Urinary bladder (tissue), 4 donors: Measurements from ENCODE around the gene ADAMTSL3. TPM values are rescaled to one million over a fixed set of nuclear protein-coding genes. Genes with fewer than 3 reads are reported as not detected.
"Not testable (repeated sequence)": the region's sequence is repeated elsewhere in the genome, so short reads cannot be mapped to it uniquely, and the experiment has no call there.

Experiments
- DNase-seq: peaks from one replicate; pipeline ENCODE4 v3.0.0-alpha.2; 2015; ENCODE audit errors: extremely low spot score
- H3K27ac ChIP-seq: one replicate; pipeline ENCODE4 v1.5.1; 2013; ENCODE audit warnings: low read depth, mild to moderate bottlenecking, moderate library complexity
- H3K36me3 ChIP-seq: one replicate; pipeline ENCODE4 v1.6.1; 2013; ENCODE audit warnings: mild to moderate bottlenecking, moderate library complexity; ENCODE audit not compliant: insufficient read depth
- H3K4me1 ChIP-seq: one replicate; pipeline ENCODE4 v1.6.1; 2013; ENCODE audit warnings: mild to moderate bottlenecking, moderate library complexity; ENCODE audit not compliant: insufficient read depth
- H3K4me3 ChIP-seq: one replicate; pipeline ENCODE4 v1.5.1; 2013; ENCODE audit warnings: low read depth, low read length
- WGBS: extraction: QIAGEN DNeasy Blood & Tissue Kit; methylation state at CpG from one replicate; pipeline ENCODE4 v1.1.7; 2013; 5-methylcytosine and 5-hydroxymethylcytosine counted together
- polyA plus RNA-seq: library from polyadenylated mRNA; stranded (reverse); fragments of 200-250 nt; gene quantifications from one replicate; pipeline ENCODE4 v1.2.3, GENCODE V29; 2013
- total RNA-seq: library from RNA; depleted of rRNA; stranded (reverse); fragments of >200 nt; gene quantifications from one replicate; pipeline ENCODE4 v1.2.3, GENCODE V29; 2014
- donor health status: healthy with polysubstance abuse.
- donor health status: healthy.

Gene ADAMTSL3
- total and polyA plus RNA-seq, 2 donors = 14.4 to 56.9 TPM

DNA sequence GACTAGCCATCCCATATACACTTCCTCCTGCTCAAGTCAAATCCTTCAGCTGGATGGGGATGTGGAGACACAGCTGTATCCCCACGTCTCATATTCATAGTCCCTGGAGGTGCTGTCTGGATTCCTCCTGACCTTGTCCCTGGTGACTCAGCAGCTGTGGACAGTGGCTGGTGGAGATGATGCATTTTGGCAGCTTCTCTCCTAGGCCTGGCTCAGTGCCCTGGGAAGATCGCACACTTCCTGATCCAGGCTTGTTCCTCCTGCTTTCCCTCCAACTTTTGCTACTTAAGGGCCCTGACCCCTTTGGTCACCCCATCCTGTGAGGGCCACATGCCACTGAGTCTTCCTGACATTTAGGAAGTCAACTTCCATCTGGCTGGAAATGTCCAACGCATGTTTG, 44.4 kb downstream of the ADAMTSL3 start:
- no peak overlapping the region for H3K4me3 ChIP-seq
- WGBS = 42% methylated on average over 3 of the region's 3 CpGs
- H3K36me3 ChIP-seq = no peaks in the 10 kb centered on the region
- no peak overlapping the region for H3K27ac ChIP-seq
- DNase-seq = no peak
- no peaks in the 10 kb centered on the region for H3K4me1 ChIP-seq

DNA sequence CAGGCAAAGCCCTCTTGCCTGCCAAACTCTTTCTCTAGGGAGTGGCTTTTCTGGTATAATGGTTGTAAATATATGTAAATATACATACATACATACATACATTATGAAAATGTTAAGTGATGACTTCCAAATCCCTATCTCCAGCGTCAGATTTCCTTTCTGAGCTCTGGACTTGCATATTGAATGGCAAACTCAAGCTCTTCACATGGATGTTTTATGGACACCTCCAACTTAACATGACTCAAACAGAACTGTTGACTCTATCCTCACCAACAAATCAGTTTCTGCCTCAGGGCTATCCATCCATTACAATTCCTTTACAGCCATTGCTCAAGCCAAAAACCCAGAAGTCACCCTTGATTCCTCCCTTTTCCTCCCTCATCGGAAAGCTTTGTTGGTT, 45.1 kb downstream of the ADAMTSL3 start:
- Histone ChIP-seq H3K27ac (no peak overlapping the region), H3K36me3 (no peaks in the 10 kb centered on the region), H3K4me3 (no peak overlapping the region), H3K4me1 (no peaks in the 10 kb centered on the region)
- no peak for DNase-seq
- WGBS = 21% methylated on average over 2 of the region's 2 CpGs

DNA sequence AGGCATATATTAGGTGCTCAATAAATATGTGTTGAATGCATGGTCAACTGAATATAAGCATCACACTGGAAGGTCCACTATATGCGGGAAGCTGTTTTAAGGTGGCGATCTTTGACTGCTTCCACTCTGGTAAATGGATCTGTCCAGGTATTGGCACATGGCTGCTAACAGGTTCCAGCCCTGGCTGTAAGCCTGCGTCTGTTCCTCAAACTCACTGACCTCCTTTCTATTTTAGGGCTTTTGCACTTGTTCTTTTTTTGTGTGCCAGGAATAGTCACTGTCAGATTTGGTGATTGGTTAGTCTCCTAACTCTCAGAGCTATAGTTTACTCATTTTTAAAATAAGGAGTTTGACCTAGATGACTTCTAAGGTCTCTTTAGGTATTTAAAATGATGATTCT, 46.2 kb downstream of the ADAMTSL3 start:
- no peaks in the 10 kb centered on the region for H3K4me1 ChIP-seq
- DNase-seq = no peak
- no peak overlapping the region for H3K27ac ChIP-seq
- no peak overlapping the region for H3K4me3 ChIP-seq
- 91% methylated on average over 3 of the region's 3 CpGs for WGBS
- H3K36me3 ChIP-seq = no peaks in the 10 kb centered on the region

DNA sequence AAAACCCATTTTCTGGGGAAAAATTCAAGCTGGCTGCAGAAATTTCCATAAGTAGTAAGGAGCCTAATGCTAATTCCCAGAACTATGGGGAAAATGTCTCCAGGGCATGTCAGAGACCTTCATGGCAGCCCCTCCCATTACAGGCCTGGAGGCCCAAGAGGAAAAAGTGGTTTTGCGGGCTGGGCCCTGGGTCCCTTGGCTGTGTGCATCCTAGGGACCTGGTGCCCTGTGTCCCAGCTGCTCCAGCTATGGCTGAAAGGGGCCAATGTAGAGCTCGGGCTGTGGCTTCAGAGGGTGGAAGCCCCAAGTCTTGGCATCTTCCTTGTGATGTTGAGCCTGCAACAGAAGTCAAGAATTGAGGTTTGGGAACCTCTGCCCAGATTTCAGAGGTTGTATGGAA, 48.4 kb downstream of the ADAMTSL3 start:
- H3K4me3 ChIP-seq, H3K36me3 ChIP-seq, DNase-seq, H3K4me1 ChIP-seq, H3K27ac ChIP-seq: not testable (repeated sequence)
- WGBS = 99% methylated on average over 2 of the region's 2 CpGs

DNA sequence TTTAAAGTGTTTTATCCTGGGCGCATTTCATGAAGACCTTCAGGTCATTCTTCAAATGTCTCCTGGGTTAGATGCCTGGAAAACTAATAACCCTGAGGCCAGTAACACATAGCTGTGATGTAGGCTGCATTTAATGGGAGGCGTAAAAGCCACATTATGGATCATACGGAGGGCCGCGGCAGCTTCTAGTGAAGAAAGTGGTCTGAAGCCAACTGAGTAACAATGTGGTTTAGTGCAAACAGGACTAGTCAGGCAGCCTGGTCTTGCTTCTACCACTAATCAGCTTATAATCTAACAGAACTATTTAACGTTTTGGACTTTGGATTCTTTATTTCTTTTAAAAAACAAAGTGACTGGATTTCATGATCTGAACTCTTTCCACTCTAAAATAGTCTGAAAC, 54.4 kb downstream of the ADAMTSL3 start:
- no peak overlapping the region for H3K27ac ChIP-seq
- H3K4me1 ChIP-seq = no peaks in the 10 kb centered on the region
- H3K36me3 ChIP-seq = no peaks in the 10 kb centered on the region
- no peak overlapping the region for H3K4me3 ChIP-seq
- 91% methylated on average over 6 of the region's 6 CpGs for WGBS
- no peak for DNase-seq

DNA sequence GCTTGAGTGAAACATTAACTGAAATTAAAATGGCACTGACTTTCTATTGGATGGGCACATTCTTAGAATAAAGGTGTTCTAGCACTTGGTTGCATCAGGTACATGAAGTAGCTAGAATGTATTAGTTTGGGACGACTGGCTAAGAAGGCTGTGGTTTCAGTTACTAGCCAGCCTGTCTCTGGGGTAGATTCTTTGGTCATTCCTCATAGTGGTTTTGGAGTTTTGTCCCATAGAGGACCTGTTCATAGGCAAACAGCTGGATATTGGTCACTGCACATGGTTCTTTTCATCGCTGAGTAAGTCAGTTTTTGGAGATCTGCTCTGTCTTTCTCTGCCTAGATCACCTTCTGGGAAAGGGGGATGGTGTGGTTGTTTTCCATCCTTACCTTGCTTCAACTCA, 55.3 kb downstream of the ADAMTSL3 start:
- Histone ChIP-seq H3K4me1 (no peaks in the 10 kb centered on the region), H3K36me3 (no peaks in the 10 kb centered on the region), H3K4me3 (no peak overlapping the region), H3K27ac (no peak overlapping the region)
- WGBS = 84% methylated on average over 2 of the region's 2 CpGs
- no peak for DNase-seq

DNA sequence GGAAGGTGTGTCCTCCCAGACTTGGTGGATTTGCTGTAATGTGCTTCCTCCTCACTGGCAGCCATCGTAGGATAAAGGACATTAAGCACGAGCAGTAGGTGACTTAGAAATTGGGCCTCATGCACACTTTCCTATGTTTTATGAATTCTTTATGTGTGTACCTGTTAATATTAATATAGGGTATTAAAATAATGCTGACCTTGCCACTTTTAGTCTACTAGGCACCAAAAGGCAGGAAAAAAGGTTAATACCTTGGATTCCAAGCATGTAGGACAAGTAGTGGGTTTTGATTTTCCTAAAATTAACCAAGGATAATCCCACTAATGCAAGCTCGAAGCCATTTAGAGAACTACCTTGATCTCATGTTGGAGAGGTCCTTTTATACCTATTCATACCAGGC, 55.9 kb downstream of the ADAMTSL3 start:
- 93% methylated on average over 3 of the region's 3 CpGs for WGBS
- Histone ChIP-seq H3K4me3 (no peak overlapping the region), H3K27ac (no peak overlapping the region), H3K4me1 (no peaks in the 10 kb centered on the region), H3K36me3 (no peaks in the 10 kb centered on the region)
- DNase-seq = no peak

DNA sequence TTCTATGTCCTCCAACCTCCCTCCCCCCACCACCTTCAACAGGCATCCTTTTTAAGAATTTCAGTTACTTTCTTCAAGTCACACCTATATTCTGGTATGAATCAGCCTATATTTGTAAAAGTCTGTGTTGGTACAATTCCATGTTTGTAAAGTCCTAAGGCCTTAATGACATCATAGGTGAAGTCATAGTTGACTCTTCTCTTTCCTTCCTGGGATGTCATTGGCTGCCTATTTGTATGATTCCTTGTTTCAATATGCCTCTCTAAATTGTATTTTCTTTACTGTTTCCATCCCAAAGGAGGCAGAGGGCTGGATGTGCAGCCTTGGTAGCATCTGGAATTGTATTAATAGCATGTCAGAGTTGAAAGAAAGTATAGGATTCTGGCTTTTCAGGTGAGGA, 56.5 kb downstream of the ADAMTSL3 start:
- Histone ChIP-seq H3K36me3 (no peaks in the 10 kb centered on the region), H3K27ac (no peak overlapping the region), H3K4me3 (no peak overlapping the region), H3K4me1 (no peaks in the 10 kb centered on the region)
- DNase-seq = no peak

DNA sequence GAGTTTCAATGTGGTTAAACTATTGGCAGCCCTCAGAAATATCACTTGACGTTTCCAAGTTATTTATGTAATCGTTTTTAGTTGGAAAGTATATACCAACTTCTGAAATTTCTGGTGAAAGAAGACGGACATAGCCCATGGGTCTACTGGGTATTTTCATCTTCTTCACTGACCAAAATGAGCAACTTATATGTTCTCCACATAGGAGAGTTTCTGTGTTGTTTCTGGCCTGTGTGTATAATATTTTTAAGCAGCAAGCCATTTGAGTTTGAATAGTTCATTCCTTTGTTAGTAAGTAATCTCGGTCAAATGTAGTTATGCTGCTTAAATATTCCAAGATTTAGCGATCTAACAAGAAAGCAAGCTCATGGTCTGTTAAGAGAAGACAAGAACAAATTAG, 57.3 kb downstream of the ADAMTSL3 start:
- WGBS = 78% methylated on average over 5 of the region's 5 CpGs
- DNase-seq = no peak
- Histone ChIP-seq H3K27ac (no peak overlapping the region), H3K4me3 (no peak overlapping the region), H3K36me3 (no peaks in the 10 kb centered on the region), H3K4me1 (no peaks in the 10 kb centered on the region)

DNA sequence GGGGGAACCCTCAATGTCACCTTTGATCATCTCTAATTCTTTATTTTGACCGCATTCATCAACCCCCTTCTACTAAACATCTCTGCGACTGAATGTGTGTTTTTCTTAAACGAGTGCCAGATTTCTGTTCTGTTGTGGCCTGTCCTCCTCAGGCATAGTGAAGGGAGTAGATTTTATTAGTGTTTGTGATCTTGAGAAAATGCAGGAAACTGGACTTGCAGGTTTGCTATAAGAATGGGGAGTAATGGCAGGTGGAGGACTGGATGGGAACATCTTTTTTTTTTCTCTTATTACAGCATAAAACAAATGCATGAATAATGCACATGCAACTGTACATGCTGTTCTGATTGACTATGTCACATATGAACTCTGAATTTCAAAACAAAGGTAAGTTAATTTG, 59.3 kb downstream of the ADAMTSL3 start:
- H3K4me3 ChIP-seq = no peak overlapping the region
- no peaks in the 10 kb centered on the region for H3K4me1 ChIP-seq
- WGBS = 84% methylated on average over 3 of the region's 3 CpGs
- H3K27ac ChIP-seq = no peak overlapping the region
- H3K36me3 ChIP-seq = no peaks in the 10 kb centered on the region
- DNase-seq = no peak

DNA sequence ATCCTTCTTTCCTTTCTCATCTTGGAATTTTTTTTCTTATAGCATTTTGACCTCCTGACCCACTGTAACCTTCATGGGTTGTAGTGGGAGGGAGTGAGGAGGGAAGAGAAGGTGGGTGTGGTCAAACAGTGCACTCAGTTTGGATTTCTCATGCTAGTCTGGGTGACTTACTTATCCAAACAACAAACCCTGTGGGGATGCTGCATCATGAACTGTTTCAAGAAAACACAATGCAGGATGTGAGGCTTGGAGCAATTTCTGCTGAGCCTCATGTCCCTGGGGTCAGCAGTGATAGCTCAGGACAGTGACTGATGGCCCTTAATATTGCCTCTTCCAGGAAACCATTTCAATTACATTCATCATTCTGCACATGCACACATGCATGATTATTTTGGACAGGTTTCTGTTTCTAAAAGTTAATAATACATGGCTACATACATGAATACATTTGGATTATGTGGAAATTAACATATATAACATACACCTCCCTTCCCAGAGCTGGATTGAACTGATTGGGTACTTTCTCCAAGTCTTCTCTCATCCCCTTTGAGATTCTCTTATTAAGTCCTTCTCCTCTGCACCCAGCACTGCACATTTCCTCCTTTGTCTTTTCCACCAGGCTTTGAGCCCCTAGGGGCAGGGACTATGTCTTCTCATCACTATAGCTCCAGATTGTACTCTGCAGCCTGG, 61.2 kb downstream of the ADAMTSL3 start:
- DNase-seq = no peak
- no peak overlapping the region for H3K4me3 ChIP-seq
- H3K4me1 ChIP-seq = no peaks in the 10 kb centered on the region
- no peak overlapping the region for H3K27ac ChIP-seq
- H3K36me3 ChIP-seq = no peaks in the 10 kb centered on the region

DNA sequence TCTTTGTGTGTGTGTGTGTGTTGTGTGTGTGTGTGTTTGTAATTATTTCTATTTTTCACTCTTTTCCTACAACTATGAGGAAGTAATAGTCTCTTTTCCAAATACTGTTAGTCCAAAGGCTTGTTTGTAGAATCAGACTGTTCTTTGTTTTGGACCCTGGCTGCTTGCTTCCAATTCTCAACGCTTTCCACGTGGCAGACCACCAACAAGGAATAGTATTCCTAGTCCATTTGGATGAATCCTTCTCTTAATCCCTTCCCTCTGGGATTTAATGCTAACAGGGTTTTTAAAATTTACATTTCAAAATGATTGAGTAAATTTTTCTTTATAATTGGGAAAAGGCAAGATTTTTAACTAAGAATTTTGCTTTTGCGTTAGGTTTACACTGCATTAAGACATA, 62.7 kb downstream of the ADAMTSL3 start:
- WGBS = 77% methylated on average over 3 of the region's 3 CpGs
- DNase-seq = no peak
- Histone ChIP-seq H3K36me3 (no peaks in the 10 kb centered on the region), H3K4me3 (no peak overlapping the region), H3K27ac (no peak overlapping the region), H3K4me1 (no peaks in the 10 kb centered on the region)

DNA sequence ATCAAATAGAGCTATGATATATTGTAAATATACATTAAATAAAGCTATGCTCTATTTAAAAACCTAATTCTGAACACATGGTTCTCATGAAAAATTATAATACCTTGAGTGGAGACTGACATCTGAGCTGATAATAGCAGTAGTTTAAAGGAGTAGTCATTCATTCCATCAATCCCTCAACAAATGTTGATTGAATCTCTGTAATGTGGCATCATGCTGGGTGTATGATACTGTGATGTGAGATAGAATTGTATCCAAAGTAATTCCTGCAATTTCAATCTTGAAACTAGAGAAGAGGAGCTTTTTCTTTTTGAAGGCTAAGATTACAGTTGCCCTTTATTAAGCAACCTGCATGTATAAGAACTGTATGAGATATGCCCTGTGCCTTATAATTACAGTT, 63.1 kb downstream of the ADAMTSL3 start:
- no peaks in the 10 kb centered on the region for H3K36me3 ChIP-seq
- H3K27ac ChIP-seq = no peak overlapping the region
- no peaks in the 10 kb centered on the region for H3K4me1 ChIP-seq
- H3K4me3 ChIP-seq = no peak overlapping the region
- no peak for DNase-seq

DNA sequence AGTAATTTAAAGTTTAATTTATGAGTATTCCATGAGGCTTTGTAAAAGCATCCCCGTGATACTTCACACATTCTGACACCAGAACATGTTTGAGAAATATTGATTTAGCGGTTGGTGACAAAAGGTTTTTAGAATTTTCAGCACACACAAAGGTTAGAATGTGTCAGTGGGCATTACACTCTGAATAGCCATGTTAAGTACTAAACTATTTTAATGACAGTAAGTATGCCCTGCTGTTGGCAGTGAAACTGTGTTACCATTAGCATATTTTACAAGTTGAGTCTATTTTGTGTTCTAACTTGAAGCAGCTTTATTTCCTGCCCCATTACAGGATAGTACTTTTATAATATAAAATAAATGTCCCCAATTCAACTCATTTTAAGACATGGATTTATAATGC, 66.5 kb downstream of the ADAMTSL3 start:
- Histone ChIP-seq H3K4me3 (no peak overlapping the region), H3K4me1 (no peaks in the 10 kb centered on the region), H3K36me3 (no peaks in the 10 kb centered on the region)

DNA sequence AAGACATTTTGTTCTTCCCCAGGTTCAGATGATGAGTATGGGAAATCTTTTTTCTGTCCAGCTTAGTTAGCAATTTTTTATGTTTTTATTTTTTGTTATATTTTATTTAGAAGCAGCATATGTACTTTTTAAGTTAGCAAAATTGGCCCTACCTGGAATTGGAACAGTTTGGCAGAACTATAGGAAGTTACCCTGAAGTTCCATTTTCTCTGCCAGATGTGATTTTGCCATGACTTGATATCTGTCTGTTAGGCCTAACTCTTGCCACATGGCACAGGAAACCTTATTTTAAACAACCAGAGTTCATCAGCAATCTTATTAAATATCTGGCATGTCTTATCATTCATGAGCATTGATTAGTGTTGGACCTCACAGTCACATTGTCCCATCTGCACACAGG, 67.1 kb downstream of the ADAMTSL3 start:
- no peaks in the 10 kb centered on the region for H3K4me1 ChIP-seq
- no peak overlapping the region for H3K27ac ChIP-seq

More for the DNA sequence above, 66.5 kb downstream of the ADAMTSL3 start:
- no peak for DNase-seq
- H3K27ac ChIP-seq = no peak overlapping the region
- 93% methylated on average over 2 of the region's 2 CpGs for WGBS

More for the DNA sequence above, 67.1 kb downstream of the ADAMTSL3 start:
- DNase-seq = no peak
- H3K36me3 ChIP-seq = no peaks in the 10 kb centered on the region
- no peak overlapping the region for H3K4me3 ChIP-seq
